ENCODE results near the gene JAKMIP2.

DNA sequence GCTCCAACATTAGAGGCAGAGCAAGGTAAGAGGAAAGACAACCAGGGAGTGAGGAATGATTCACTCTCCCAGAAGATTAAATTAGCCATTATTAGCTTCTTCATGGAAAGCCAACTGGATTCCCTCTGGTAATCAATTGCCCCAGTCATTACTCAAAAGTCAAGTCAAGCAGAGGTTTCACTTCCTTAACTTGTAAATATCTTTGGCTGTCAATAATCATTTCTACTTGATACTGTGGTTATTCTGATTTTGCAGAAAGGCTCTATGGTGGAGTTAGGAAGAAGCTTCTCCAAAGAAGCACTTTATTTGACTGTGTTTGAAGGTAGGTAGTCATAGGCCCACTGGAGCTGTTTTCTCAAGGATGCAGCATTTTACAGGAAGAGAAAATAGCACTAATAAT is 78.0 kb downstream of the JAKMIP2 start:
- no peak for TF ChIP-seq POLR2A (IDR thresholded peaks at IDR 0.05)
- TF ChIP-seq, protein P1, sequence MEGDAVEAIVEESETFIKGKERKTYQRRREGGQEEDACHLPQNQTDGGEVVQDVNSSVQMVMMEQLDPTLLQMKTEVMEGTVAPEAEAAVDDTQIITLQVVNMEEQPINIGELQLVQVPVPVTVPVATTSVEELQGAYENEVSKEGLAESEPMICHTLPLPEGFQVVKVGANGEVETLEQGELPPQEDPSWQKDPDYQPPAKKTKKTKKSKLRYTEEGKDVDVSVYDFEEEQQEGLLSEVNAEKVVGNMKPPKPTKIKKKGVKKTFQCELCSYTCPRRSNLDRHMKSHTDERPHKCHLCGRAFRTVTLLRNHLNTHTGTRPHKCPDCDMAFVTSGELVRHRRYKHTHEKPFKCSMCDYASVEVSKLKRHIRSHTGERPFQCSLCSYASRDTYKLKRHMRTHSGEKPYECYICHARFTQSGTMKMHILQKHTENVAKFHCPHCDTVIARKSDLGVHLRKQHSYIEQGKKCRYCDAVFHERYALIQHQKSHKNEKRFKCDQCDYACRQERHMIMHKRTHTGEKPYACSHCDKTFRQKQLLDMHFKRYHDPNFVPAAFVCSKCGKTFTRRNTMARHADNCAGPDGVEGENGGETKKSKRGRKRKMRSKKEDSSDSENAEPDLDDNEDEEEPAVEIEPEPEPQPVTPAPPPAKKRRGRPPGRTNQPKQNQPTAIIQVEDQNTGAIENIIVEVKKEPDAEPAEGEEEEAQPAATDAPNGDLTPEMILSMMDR (IDR thresholded peaks at IDR 0.05): no peak
